Measurements from ENCODE around the gene GAA. TPM values are rescaled to one million over a fixed set of nuclear protein-coding genes. Genes with fewer than 3 reads are reported as not detected.

The GAA gene
- total and polyA plus RNA-seq, 12 donors: 5.6 to 170 (median 90.5) TPM

GRCh38 chr17:80168371-80168770 is 67.0 kb downstream of the GAA start:
- Histone ChIP-seq H3K4me3 (no peak overlapping the region), H3K4me1 (replicated peaks in 1 of 2) (no peaks in the 10 kb centered on the region), H3K9me3 (replicated peaks in 1 of 3) (no peaks in the 10 kb centered on the region), H3K27ac (no peak overlapping the region), H3K36me3 (replicated peaks in 1 of 2) (no peaks in the 10 kb centered on the region), H3K27me3 (no peaks in the 10 kb centered on the region)
- no peak for DNase-seq
- WGBS, 4 donors: 46 to 87% (median 66%) methylated on average over 3 to 5 of the region's 5 CpGs
- intact Hi-C loops (cut with DNase I): no loop called here
- TF ChIP-seq CTCF (IDR thresholded peaks at IDR 0.05) (no peak), POLR2A (IDR thresholded peaks at IDR 0.05) (no peak)

- no peak overlapping the region for H3K4me3 ChIP-seq
- no peaks in the 10 kb centered on the region for H3K9me3 ChIP-seq (replicated peaks in 1 of 3)
- no peaks in the 10 kb centered on the region for H3K36me3 ChIP-seq (replicated peaks in 1 of 2)
- intact Hi-C loops (cut with DNase I): no loop called here
- no peaks in the 10 kb centered on the region for H3K4me1 ChIP-seq (replicated peaks in 1 of 2)
- DNase-seq: no peak
- H3K27me3 ChIP-seq: no peaks in the 10 kb centered on the region
- TF ChIP-seq POLR2A (IDR thresholded peaks at IDR 0.05): no peak
- WGBS, 4 donors: 63 to 82% (median 75%) methylated on average over 5 of the region's 5 CpGs
- H3K27ac ChIP-seq: no peak overlapping the region
Observed at GRCh38 chr17:80169107-80169506, 67.7 kb downstream of the GAA start.

MicroRNAs within 50 kb of the gene (microRNA counts, 767-probe panel; counts per million panel counts)
- microRNA hsa-miR-1268b: 0 counts per million in 2 donors

Small RNA genes within 50 kb of the gene (microRNA-seq; reads per million reads assigned to microRNA genes)
- 0 reads per million in 3 donors for gene MIR1268B

Small RNA genes within 50 kb of the gene (small RNA-seq; reads per million reads assigned to genes)
- gene AC087741.2 (0 reads per million in 2 donors), gene MIR1268B (0 reads per million in 2 donors)

Other genes starting within 250 kb of the GAA start
- gene TBC1D16, start 65.7 kb upstream of the GAA start, total RNA-seq: 10 to 100 TPM; 22.5 to 62.5 (median 39.7) TPM
- gene TBC1D16, start 65.7 kb upstream of the GAA start, polyA plus RNA-seq: 10 to 100 TPM in 1 of 3 donors, 1 to 10 TPM in 2; 4.2 to 12.9 (median 6.0) TPM
- 10 to 100 TPM in 3 of 9 donors, 1 to 10 TPM in 6; 2.7 to 15.7 (median 6.0) TPM for gene CCDC40, start 64.9 kb upstream of the GAA start, total RNA-seq
- 10 to 100 TPM in 1 of 3 donors, 1 to 10 TPM in 2; 2.1 to 11.6 (median 3.7) TPM for gene CCDC40, start 64.9 kb upstream of the GAA start, polyA plus RNA-seq
- 100 to 1,000 TPM in 3 of 9 donors, 10 to 100 TPM in 6; 31.0 to 161 (median 91.3) TPM for gene EIF4A3, start 45.5 kb downstream of the GAA start, total RNA-seq
- gene EIF4A3, start 45.5 kb downstream of the GAA start, polyA plus RNA-seq: 100 to 1,000 TPM in 1 of 3 donors, 10 to 100 TPM in 2; 31.2 to 146 (median 35.5) TPM
- 1 to 10 TPM in 6 of 9 donors, under 1 TPM in 3; 0.30 to 3.4 (median 1.5) TPM for gene CARD14, start 68.4 kb downstream of the GAA start, total RNA-seq
- 1 to 10 TPM in 1 of 3 donors, under 1 TPM in 2; 0.72 to 1.1 (median 0.81) TPM for gene CARD14, start 68.4 kb downstream of the GAA start, polyA plus RNA-seq
- 100 to 1,000 TPM in 4 of 9 donors, 10 to 100 TPM in 5; 46.8 to 194 (median 71.3) TPM for gene SGSH, start 118.8 kb downstream of the GAA start, total RNA-seq
- 100 to 1,000 TPM in 2 of 3 donors, 10 to 100 TPM in 1; 33.3 to 167 (median 136) TPM for gene SGSH, start 118.8 kb downstream of the GAA start, polyA plus RNA-seq
- 100 to 1,000 TPM in 1 of 9 donors, 10 to 100 TPM in 8; 27.0 to 101 (median 48.7) TPM for gene SLC26A11, start 118.8 kb downstream of the GAA start, total RNA-seq
- gene SLC26A11, start 118.8 kb downstream of the GAA start, polyA plus RNA-seq: 10 to 100 TPM; 14.0 to 78.3 (median 58.2) TPM
- gene RNF213, start 159.3 kb downstream of the GAA start, total RNA-seq: 100 to 1,000 TPM in 7 of 9 donors, 10 to 100 TPM in 2; 52.0 to 182 (median 134) TPM
- gene RNF213, start 159.3 kb downstream of the GAA start, polyA plus RNA-seq: 100 to 1,000 TPM in 1 of 3 donors, 10 to 100 TPM in 2; 51.1 to 123 (median 78.2) TPM